Right atrium auricular region (tissue), 2 donors: ENCODE results near the gene ESR2. TPM values are rescaled to one million over a fixed set of nuclear protein-coding genes. Genes with fewer than 3 reads are reported as not detected.

ENCODE experiments used
- DNase-seq: peaks from one replicate; pipeline ENCODE4 v3.0.0-alpha.2; 2019; ENCODE audit warnings: low spot score
- H3K27ac ChIP-seq, 2 donors: fragments of 200-600 bp; sonication (generic); 1 replicate in 1 of 2; 2 replicates in 1 of 2; pipeline ENCODE4 v1.5.1; 2016 to 2019
- H3K27me3 ChIP-seq, 2 donors: fragments of 200-600 bp; sonication (generic); one replicate each; pipeline versions ENCODE4 v1.5.1 to v1.6.0; 2017 to 2019
- H3K36me3 ChIP-seq: fragments of 200-600 bp; sonication (generic); one replicate; pipeline ENCODE4 v1.5.1; 2016
- H3K4me1 ChIP-seq, 2 donors: fragments of 200-600 bp; sonication (generic); one replicate each; pipeline versions ENCODE4 v1.5.1 to v1.6.0; 2017 to 2019
- H3K4me3 ChIP-seq, 2 donors: fragments of 200-600 bp; sonication (generic); 1 replicate in 1 of 2; 2 replicates in 1 of 2; pipeline ENCODE4 v1.5.1; 2017 to 2019; ENCODE audit warnings: mild to moderate bottlenecking in 1 of 2, moderate library complexity in 1 of 2
- H3K9me3 ChIP-seq, 2 donors: fragments of 200-600 bp; sonication (generic); one replicate each; pipeline ENCODE4 v1.5.1; 2019
- CTCF ChIP-seq, 2 donors: fragments of 200-600 bp; sonication (generic); IDR thresholded peaks; one replicate each; pipeline ENCODE4 v1.5.1; 2019; ENCODE audit warnings: antibody characterized with exemption in 2 of 2
- total RNA-seq, 2 donors: library from RNA; depleted of rRNA; stranded (reverse); fragments of >200 nt; gene quantifications; one replicate each; pipeline ENCODE4 v1.1.0, GENCODE V29; 2016

The ESR2 gene
- total RNA-seq, 2 donors from 2014 or later = 0.20 to 0.30 TPM

GRCh38 chr14:64296561-64296960 lies 2.4 kb upstream of the ESR2 start:
- no peak overlapping the region for H3K27ac ChIP-seq
- no peak for TF ChIP-seq CTCF (IDR thresholded peaks at IDR 0.05)
- no peaks in the 10 kb centered on the region for H3K27me3 ChIP-seq
- DNase-seq = no peak
- H3K9me3 ChIP-seq = no peaks in the 10 kb centered on the region
- peaks cover 0 to 17% of the 10 kb centered on the region in 2 donors for H3K4me1 ChIP-seq
- H3K36me3 ChIP-seq = no peaks in the 10 kb centered on the region
- no peak overlapping the region for H3K4me3 ChIP-seq

DNA sequence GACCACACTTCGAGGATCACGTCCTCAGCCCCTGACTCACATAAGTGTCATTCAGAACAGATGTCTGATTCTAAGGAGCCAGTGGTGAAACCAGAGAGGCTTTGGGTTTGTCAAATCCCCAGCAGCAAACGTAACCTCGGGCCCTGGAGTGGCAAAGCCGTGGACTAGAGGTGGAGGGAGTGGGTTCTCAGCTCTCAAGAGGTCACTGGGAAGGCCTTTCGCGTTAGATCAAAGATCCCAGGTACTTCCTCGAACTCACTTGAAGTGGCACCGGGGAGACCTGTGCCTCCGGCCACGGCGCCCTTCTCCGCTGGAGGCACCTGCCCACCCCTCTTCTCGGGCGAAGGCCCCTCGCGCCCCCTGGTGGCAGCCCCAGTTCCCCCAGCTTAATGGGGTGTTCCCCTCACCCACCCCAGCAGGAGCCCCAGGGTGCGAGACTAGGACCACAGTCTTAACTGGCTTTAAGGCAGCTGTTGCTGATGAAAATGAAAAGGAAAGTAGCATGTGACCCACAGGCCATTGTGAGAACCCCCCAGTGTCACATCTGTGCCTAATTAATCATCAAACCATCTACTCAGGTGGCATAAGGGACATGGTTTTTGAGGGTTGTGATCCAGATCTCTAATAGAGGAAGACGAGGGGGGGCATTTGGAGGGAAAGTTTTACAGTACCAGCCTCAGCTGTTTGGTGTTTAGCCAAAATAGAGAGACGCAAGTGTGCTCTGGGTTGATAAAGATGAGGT lies 672 bp upstream of the ESR2 start:
- Histone ChIP-seq H3K9me3 (no peaks in the 10 kb centered on the region), H3K4me1 (peaks cover 0 to 17% of the 10 kb centered on the region in 2 donors), H3K4me3 (peak overlapping the region; percentile 39 to 51), H3K36me3 (no peaks in the 10 kb centered on the region), H3K27me3 (no peaks in the 10 kb centered on the region), H3K27ac (no peak overlapping the region)
- TF ChIP-seq CTCF (IDR thresholded peaks at IDR 0.05) = peak; percentile 61 to 89
- DNase-seq = no peak

- no peak for TF ChIP-seq CTCF (IDR thresholded peaks at IDR 0.05)
- Histone ChIP-seq H3K27ac (no peak overlapping the region), H3K4me3 (no peak overlapping the region), H3K36me3 (no peaks in the 10 kb centered on the region), H3K27me3 (no peaks in the 10 kb centered on the region), H3K4me1 (peaks cover 0 to 17% of the 10 kb centered on the region in 2 donors), H3K9me3 (no peaks in the 10 kb centered on the region)
- no peak for DNase-seq
These were observed 2.0 kb downstream of the ESR2 start for GRCh38 chr14:64292197-64292596.

- Histone ChIP-seq H3K4me1 (peaks cover 0 to 13% of the 10 kb centered on the region in 2 donors), H3K27me3 (no peaks in the 10 kb centered on the region), H3K4me3 (no peak overlapping the region), H3K27ac (no peak overlapping the region), H3K36me3 (no peaks in the 10 kb centered on the region), H3K9me3 (no peaks in the 10 kb centered on the region)
- DNase-seq = no peak
- no peak for TF ChIP-seq CTCF (IDR thresholded peaks at IDR 0.05)
These were observed 4.6 kb downstream of the ESR2 start for GRCh38 chr14:64289571-64289970.

- no peaks in the 10 kb centered on the region for H3K36me3 ChIP-seq
- no peak overlapping the region for H3K27ac ChIP-seq
- H3K9me3 ChIP-seq = no peaks in the 10 kb centered on the region
- H3K4me3 ChIP-seq = no peak overlapping the region
- no peaks in the 10 kb centered on the region for H3K27me3 ChIP-seq
- no peak for DNase-seq
- TF ChIP-seq CTCF (IDR thresholded peaks at IDR 0.05) = no peak
- H3K4me1 ChIP-seq = no peaks in the 10 kb centered on the region
These were observed 12.4 kb downstream of the ESR2 start for GRCh38 chr14:64281805-64282204.
